Activated CD4-positive, alpha-beta memory T cell treated with anti-CD3 and anti-CD28 coated beads, Interleukin-2, amount 10 ng/mL, durations not matched to agents 7 days and 5 days (primary cell): ENCODE measurements around the gene DUSP1. TPM values are rescaled to one million over a fixed set of nuclear protein-coding genes. Genes with fewer than 3 reads are reported as not detected.

ENCODE experiments used
- CTCF ChIA-PET: fragments of 350-600 bp; sonication (Branson Sonifier 250); formaldehyde crosslinking; loops from one replicate; lab custom pipeline; 2021; ENCODE audit warnings: antibody characterized with exemption, inconsistent platforms; lab: Charles Lee
- POLR2A ChIA-PET: fragments of 350-600 bp; sonication (Branson Sonifier 250); formaldehyde crosslinking; loops from one replicate; lab custom pipeline; 2021; ENCODE audit warnings: antibody characterized with exemption; lab: Charles Lee
- DNase-seq: peaks from one replicate; pipeline ENCODE4 v3.0.0-alpha.2; 2020
- H3K27ac Mint-ChIP-seq: one replicate; pipeline ENCODE4 v1.8.0; 2021; ENCODE audit warnings: mild to moderate bottlenecking, mixed read lengths
- H3K27me3 Mint-ChIP-seq: one replicate; pipeline ENCODE4 v1.8.0; 2021; ENCODE audit warnings: mixed read lengths
- H3K36me3 Mint-ChIP-seq: one replicate; pipeline ENCODE4 v1.8.0; 2021; ENCODE audit warnings: low read depth, mixed read lengths
- H3K4me1 Mint-ChIP-seq: one replicate; pipeline ENCODE4 v1.8.0; 2021; ENCODE audit warnings: mixed read lengths
- H3K4me3 Mint-ChIP-seq: one replicate; pipeline ENCODE4 v1.8.0; 2021; ENCODE audit warnings: mild to moderate bottlenecking, mixed read lengths
- H3K9me3 Mint-ChIP-seq: one replicate; pipeline ENCODE4 v1.8.0; 2021; ENCODE audit warnings: mixed read lengths
- total RNA-seq, 2 experiments: library from RNA; stranded (reverse); gene quantifications; one replicate each; pipeline ENCODE4 v1.2.3, GENCODE V29; 2021

Gene DUSP1
- total RNA-seq, 2 experiments from 2014 or later: 17.0 to 18.8 TPM

DNA sequence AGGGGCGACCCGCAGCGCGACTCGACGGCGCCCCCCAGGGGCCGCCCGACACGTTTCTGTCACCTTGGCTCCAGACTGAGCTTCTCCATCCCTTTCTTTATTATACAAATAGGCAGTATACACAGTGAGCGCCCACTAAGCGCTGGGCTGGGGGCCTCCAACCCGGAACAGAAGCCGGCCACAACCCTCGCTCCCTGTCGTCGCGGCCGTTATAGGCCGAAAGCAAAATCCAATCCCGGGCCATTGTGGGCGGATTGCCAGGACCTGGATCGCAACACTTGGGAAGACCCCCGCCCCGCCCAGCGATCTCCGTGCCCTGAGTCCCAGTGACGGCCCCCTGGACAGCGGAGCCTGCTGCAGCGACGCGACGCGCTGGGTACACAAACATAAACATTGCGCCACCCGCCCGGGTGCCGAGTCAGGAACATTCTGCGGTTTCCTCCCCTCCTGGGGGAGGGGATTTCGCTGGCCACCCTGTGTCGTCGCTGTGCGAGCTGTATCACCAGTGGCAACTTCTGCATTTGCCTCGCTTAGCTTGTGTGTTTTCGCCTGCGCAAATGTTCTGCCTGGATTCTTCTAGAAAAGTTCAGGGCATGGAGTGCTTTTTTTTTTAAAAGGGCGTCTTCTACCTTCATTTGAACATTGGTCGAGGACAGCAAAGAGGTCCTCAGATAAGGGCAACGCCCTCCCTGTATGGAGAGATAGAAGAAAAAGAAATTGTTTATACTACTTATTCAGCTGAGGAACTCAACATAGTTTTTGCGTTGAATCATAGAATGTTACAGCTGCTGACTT lies 1.3 kb upstream of the DUSP1 start:
- POLR2A ChIA-PET: interaction anchor here (0.7 to 3.6 kb wide), 19 partner anchors 8 to 766 kb away, joined by 3 to 26 read pairs (median 5); partner anchors contain the start of genes ATP6V0E1, FBXW11 and RPL26L1
- peaks cover 48% of the 10 kb centered on the region for H3K4me1 Mint-ChIP-seq
- CTCF ChIA-PET: interaction anchor here (0.5 to 3.1 kb wide), 27 partner anchors 8 to 766 kb away, joined by 3 to 29 read pairs (median 4); partner anchors contain the start of gene FBXW11

DNA sequence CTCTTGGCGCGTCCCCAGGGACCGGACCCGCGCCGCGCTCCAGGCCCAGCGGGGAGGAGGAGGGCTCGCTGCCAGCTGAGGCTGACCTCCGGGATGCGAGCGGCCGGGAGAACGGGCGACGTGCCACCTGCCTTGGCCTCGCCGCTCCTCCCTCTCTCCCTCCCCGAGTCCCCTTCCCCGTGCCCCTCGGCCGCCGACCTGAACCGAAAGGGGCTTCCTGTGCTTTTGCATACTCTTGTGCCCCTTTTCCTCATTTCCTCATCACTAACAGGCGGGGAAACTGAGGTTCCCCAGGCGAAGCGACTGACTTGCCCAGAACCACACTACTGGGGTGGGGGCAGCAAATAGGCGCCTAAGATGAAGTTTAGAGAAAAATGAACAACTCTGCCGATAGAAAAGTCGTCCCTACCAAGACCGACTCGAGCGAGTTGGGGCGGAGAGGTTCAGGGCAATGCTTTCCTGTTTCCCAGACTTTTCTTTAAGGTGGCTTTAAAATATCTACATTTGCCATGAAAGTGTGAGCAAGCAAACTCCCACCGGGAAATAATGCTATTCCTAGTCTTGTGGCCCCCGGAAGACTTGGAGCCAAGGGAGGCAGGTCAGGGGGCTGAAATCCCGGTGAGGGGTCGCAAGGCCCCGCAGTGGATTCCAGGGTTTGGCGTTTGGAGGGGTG lies 580 bp upstream of the DUSP1 start:
- peak overlapping the region; percentile 86 for H3K4me3 Mint-ChIP-seq
- H3K27ac Mint-ChIP-seq: peak overlapping the region; percentile 95
- ChIA-PET CTCF (interaction anchor here (0.7 to 3.1 kb wide), 28 partner anchors 9 to 213 kb away, joined by 3 to 29 read pairs (median 4); partner anchors contain the start of genes ATP6V0E1 and RPL26L1), POLR2A (interaction anchor here (0.8 to 3.6 kb wide), 29 partner anchors 9 to 1383 kb away, joined by 3 to 26 read pairs (median 5); partner anchors contain the start of genes ATP6V0E1, FBXW11 and RPL26L1)
- DNase-seq: no peak
- H3K9me3 Mint-ChIP-seq: no peaks in the 10 kb centered on the region
- peaks cover 44% of the 10 kb centered on the region for H3K4me1 Mint-ChIP-seq
- H3K36me3 Mint-ChIP-seq: peaks cover 19% of the 10 kb centered on the region
- H3K27me3 Mint-ChIP-seq: no peaks in the 10 kb centered on the region

More for the DNA sequence above, 1.3 kb upstream of the DUSP1 start:
- H3K27ac Mint-ChIP-seq: peak overlapping the region; percentile 95
- H3K9me3 Mint-ChIP-seq: no peaks in the 10 kb centered on the region
- peaks cover 19% of the 10 kb centered on the region for H3K36me3 Mint-ChIP-seq
- DNase-seq: peak; percentile 80
- peak overlapping the region; percentile 86 for H3K4me3 Mint-ChIP-seq
- no peaks in the 10 kb centered on the region for H3K27me3 Mint-ChIP-seq

GRCh38 chr5:172770374-172770674 lies 671 bp downstream of the DUSP1 start:
- POLR2A ChIA-PET: interaction anchor here (0.7 to 3.6 kb wide), 21 partner anchors 10 to 1382 kb away, joined by 3 to 26 read pairs (median 5); partner anchors contain the start of genes ATP6V0E1 and RPL26L1
- CTCF ChIA-PET: interaction anchor here (0.8 to 3.1 kb wide), 9 partner anchors 9 to 214 kb away, joined by 3 to 21 read pairs (median 4); partner anchors contain the start of genes ATP6V0E1 and RPL26L1
- Mint-ChIP-seq H3K27ac (peak overlapping the region; percentile 62), H3K9me3 (no peaks in the 10 kb centered on the region), H3K36me3 (peaks cover 19% of the 10 kb centered on the region), H3K27me3 (no peaks in the 10 kb centered on the region), H3K4me1 (peaks cover 47% of the 10 kb centered on the region), H3K4me3 (peak overlapping the region; percentile 75)
- no peak for DNase-seq

- peaks cover 19% of the 10 kb centered on the region for H3K36me3 Mint-ChIP-seq
- DNase-seq: peak; percentile 25
- H3K4me1 Mint-ChIP-seq: peaks cover 52% of the 10 kb centered on the region
- ChIA-PET POLR2A (interaction anchor here (0.5 to 3.6 kb wide), 18 partner anchors 7 to 1683 kb away, joined by 3 to 26 read pairs (median 5); partner anchors contain the start of genes ATP6V0E1 and RPL26L1), CTCF (interaction anchor here (0.8 to 3.1 kb wide), 7 partner anchors 9 to 189 kb away, joined by 3 to 21 read pairs (median 4); partner anchors contain the start of gene RPL26L1)
- no peaks in the 10 kb centered on the region for H3K9me3 Mint-ChIP-seq
- peak overlapping the region; percentile 75 for H3K4me3 Mint-ChIP-seq
- no peaks in the 10 kb centered on the region for H3K27me3 Mint-ChIP-seq
- peak overlapping the region; percentile 62 for H3K27ac Mint-ChIP-seq
Observed at GRCh38 chr5:172769616-172770373, 1.2 kb downstream of the DUSP1 start.

GRCh38 chr5:172769342-172769615 lies 1.7 kb downstream of the DUSP1 start:
- Mint-ChIP-seq H3K36me3 (peaks cover 19% of the 10 kb centered on the region), H3K27ac (no peak overlapping the region), H3K9me3 (no peaks in the 10 kb centered on the region), H3K27me3 (no peaks in the 10 kb centered on the region), H3K4me3 (peak overlapping the region; percentile 75), H3K4me1 (peaks cover 56% of the 10 kb centered on the region)
- CTCF ChIA-PET: interaction anchor here (1.2 kb wide), 1 partner anchor 8 kb away, joined by 4 read pairs; no protein-coding TSS in a partner anchor
- POLR2A ChIA-PET: interaction anchor here (0.5 to 1.5 kb wide), 4 partner anchors 8 to 1684 kb away, joined by 3 to 5 read pairs (median 4); partner anchors contain the start of gene ATP6V0E1
- no peak for DNase-seq

- CTCF ChIA-PET: no interaction called here
- H3K4me3 Mint-ChIP-seq: peak overlapping the region; percentile 75
- H3K9me3 Mint-ChIP-seq: no peaks in the 10 kb centered on the region
- POLR2A ChIA-PET: interaction anchor here (0.5 to 1.5 kb wide), 3 partner anchors 8 to 1684 kb away, joined by 3 to 5 read pairs (median 5); partner anchors contain the start of gene ATP6V0E1
- peaks cover 59% of the 10 kb centered on the region for H3K4me1 Mint-ChIP-seq
- H3K27me3 Mint-ChIP-seq: no peaks in the 10 kb centered on the region
- DNase-seq: peak; percentile 31
- H3K27ac Mint-ChIP-seq: no peak overlapping the region
- H3K36me3 Mint-ChIP-seq: peaks cover 19% of the 10 kb centered on the region
Observed at GRCh38 chr5:172768573-172769341, 2.2 kb downstream of the DUSP1 start.

DNA sequence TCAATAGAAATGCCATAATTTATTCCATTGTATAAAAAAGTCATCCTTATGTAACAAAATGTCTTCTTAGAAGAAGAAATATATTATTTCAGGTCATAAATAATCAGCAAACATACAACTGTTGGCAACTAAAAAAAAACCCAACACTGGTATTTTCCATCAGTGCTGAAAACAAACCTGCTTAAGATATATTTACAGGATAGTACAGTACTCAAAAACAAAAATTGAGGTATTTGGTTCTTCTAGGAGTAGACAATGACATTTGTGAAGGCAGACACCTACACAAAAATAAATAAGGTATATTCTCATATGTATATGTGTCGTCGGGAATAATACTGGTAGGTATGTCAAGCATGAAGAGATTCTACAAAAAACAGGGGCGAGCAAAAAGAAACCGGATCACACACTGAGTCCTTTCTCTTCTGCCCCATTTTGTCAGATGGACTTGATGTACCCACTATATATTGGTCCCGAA lies 2.9 kb downstream of the DUSP1 start:
- CTCF ChIA-PET: interaction anchor here (0.7 kb wide), 1 partner anchor 8 kb away, joined by 3 read pairs; no protein-coding TSS in a partner anchor
- H3K4me1 Mint-ChIP-seq: peaks cover 55% of the 10 kb centered on the region

DNA sequence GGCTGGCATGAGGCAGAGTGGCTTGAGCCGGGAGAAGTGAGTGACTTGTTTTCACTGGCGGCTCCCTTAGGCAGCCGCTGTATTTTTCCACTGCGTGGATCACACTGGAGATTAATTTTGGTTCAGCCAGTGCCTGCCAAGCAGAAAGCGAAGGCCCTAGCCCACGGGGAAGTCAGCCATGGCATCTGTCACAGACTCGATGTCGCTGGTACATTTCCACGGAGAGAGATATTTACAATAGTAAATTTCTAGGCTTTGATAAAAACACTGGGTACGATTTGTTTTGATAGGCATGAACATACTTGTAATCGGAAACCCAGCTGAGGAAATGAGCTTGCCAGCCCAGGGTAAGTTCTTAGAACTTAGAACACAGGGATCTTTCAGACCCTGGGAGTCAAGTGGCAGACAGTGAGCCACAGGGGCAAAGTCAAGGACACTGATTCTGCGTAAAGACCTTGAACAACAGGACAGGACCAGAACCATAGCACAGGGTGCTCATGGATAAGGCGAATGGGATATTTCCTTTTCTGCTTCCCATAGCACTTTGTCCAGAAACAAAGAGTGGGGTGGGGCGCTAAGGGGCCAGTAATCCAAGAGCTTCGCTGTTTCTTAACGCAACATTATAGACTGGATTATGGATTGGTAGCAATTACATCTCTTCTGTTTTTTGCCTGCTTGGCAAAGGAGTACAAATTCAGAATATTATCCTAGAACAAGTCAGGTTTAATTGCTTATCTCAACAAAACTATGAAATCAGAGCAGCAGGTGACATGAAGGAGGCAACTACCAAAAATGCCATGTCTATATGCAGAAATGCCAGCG lies 4.5 kb downstream of the DUSP1 start:
- peak overlapping the region; percentile 82 for H3K27ac Mint-ChIP-seq
- H3K4me3 Mint-ChIP-seq: no peak overlapping the region
- ChIA-PET CTCF (no interaction called here), POLR2A (interaction anchor here (0.8 kb wide), 1 partner anchor 12 kb away, joined by 3 read pairs; no protein-coding TSS in a partner anchor)
- no peak for DNase-seq
- H3K9me3 Mint-ChIP-seq: no peaks in the 10 kb centered on the region
- H3K4me1 Mint-ChIP-seq: peaks cover 43% of the 10 kb centered on the region
- no peaks in the 10 kb centered on the region for H3K27me3 Mint-ChIP-seq
- H3K36me3 Mint-ChIP-seq: peaks cover 19% of the 10 kb centered on the region

More for the DNA sequence above, 2.9 kb downstream of the DUSP1 start:
- no peak overlapping the region for H3K27ac Mint-ChIP-seq
- H3K4me3 Mint-ChIP-seq: no peak overlapping the region
- no peaks in the 10 kb centered on the region for H3K9me3 Mint-ChIP-seq
- POLR2A ChIA-PET: interaction anchor here (1.1 to 1.5 kb wide), 2 partner anchors 9 kb away, joined by 4 to 5 read pairs; no protein-coding TSS in a partner anchor
- peaks cover 19% of the 10 kb centered on the region for H3K36me3 Mint-ChIP-seq
- no peaks in the 10 kb centered on the region for H3K27me3 Mint-ChIP-seq
- no peak for DNase-seq

DNA sequence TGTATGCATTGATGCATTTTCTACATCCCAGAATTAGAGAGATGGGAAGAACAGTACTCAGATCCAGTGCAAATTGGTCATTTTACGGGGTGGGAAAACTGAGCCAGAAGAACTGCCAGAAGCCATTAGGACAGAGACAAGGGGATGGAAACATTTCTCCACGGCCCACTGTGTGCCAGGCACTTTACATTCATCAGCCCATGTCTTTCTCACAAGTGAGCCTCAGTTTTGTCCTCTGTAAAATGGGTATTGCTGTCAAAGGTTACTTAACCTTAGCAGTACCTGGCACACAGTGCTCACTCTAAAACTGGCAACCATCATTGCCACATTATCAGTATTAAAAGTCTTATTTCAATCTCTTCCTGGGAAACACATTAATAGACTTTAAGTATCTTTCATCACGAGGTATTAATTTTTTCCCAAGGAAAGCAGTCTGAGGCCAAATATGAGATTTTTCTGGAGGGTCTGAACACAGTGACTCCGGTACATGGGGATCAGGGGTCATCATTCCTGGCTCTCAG lies 5.2 kb downstream of the DUSP1 start:
- ChIA-PET POLR2A (interaction anchor here (0.8 to 2.4 kb wide), 8 partner anchors 9 to 218 kb away, joined by 3 to 20 read pairs (median 4); partner anchors contain the start of genes ATP6V0E1 and RPL26L1), CTCF (interaction anchor here (1.1 to 2.0 kb wide), 5 partner anchors 10 to 193 kb away, joined by 3 to 13 read pairs (median 5); partner anchors contain the start of gene RPL26L1)
- DNase-seq: no peak
- H3K36me3 Mint-ChIP-seq: peaks cover 19% of the 10 kb centered on the region
- H3K27me3 Mint-ChIP-seq: peaks cover 4% of the 10 kb centered on the region
- peaks cover 42% of the 10 kb centered on the region for H3K4me1 Mint-ChIP-seq
- no peaks in the 10 kb centered on the region for H3K9me3 Mint-ChIP-seq
- H3K4me3 Mint-ChIP-seq: no peak overlapping the region
- peak overlapping the region; percentile 82 for H3K27ac Mint-ChIP-seq
